Measurements from ENCODE around the gene SMAP1.

The SMAP1 gene

GRCh38 chr6:70675822-70676221, 8.1 kb downstream of the SMAP1 start:
- no peak overlapping the region for H3K4me3 ChIP-seq (ENCODE audit: low read length)
- no peak for TF ChIP-seq CTCF (IDR thresholded peaks at IDR 0.05; ENCODE audit: insufficient read depth, low read depth, low read length, missing control alignments)
- DNase-seq (ENCODE audit: low read depth), result no peak

- TF ChIP-seq CTCF (IDR thresholded peaks at IDR 0.05; ENCODE audit: insufficient read depth, low read depth, low read length, missing control alignments), result no peak
- DNase-seq (ENCODE audit: low read depth), result no peak
- no peak overlapping the region for H3K4me3 ChIP-seq (ENCODE audit: low read length)
Measured at GRCh38 chr6:70676821-70677220, 9.1 kb downstream of the SMAP1 start.

- no peak for TF ChIP-seq CTCF (IDR thresholded peaks at IDR 0.05; ENCODE audit: insufficient read depth, low read depth, low read length, missing control alignments)
- DNase-seq (ENCODE audit: low read depth), result no peak
- no peak overlapping the region for H3K4me3 ChIP-seq (ENCODE audit: low read length)
Measured at GRCh38 chr6:70680396-70680795, 12.7 kb downstream of the SMAP1 start.

GRCh38 chr6:70684794-70685493, 17.3 kb downstream of the SMAP1 start:
- no peak overlapping the region for H3K4me3 ChIP-seq (ENCODE audit: low read length)
- no peak for TF ChIP-seq CTCF (IDR thresholded peaks at IDR 0.05; ENCODE audit: insufficient read depth, low read depth, low read length, missing control alignments)
- peak; percentile 58 for DNase-seq (ENCODE audit: low read depth)

GRCh38 chr6:70685494-70686180, 18.0 kb downstream of the SMAP1 start:
- H3K4me3 ChIP-seq (ENCODE audit: low read length), result no peak overlapping the region
- TF ChIP-seq CTCF (IDR thresholded peaks at IDR 0.05; ENCODE audit: insufficient read depth, low read depth, low read length, missing control alignments), result no peak
- DNase-seq (ENCODE audit: low read depth), result peak; percentile 19

DNA sequence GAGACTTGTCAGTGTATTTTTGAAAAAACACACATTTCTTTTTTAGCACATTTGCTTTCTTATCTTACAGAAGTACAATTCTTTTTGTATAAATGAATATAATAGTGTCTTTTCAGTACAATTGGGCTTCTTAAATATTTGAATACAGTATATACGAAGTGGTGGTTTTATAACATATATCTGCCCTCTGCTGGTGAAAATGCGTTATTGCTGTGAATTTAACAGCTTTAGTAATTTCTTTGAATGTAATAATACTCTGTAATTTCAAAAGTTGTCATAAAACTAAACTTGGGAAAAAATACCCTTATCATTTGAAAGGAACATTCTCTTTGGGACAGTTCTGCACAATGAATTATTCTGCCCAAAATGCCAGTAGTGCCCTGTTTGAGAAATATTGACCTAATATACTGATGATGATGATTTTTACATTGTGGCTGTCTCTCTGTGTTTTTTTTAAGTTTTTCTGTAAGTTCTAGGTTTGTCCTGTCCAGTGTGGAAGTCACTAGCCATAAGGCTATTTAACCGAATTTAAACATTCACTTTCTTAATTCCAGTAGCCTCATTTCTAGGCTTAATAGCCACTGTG, 19.0 kb downstream of the SMAP1 start:
- peak; percentile 49 for DNase-seq (ENCODE audit: low read depth)
- peak; percentile 51 for TF ChIP-seq CTCF (IDR thresholded peaks at IDR 0.05; ENCODE audit: insufficient read depth, low read depth, low read length, missing control alignments)
- no peak overlapping the region for H3K4me3 ChIP-seq (ENCODE audit: low read length)

All from epithelial cell of esophagus (primary cell).